ENCODE results near the gene SMYD3.

SMYD3 gene

GRCh38 chr1:246063013-246063616, 444.0 kb downstream of the SMYD3 start:
- H3K79me2 ChIP-seq (ENCODE audit: control insufficient read depth, insufficient read depth, low read length, unreplicated experiment): no peaks in the 10 kb centered on the region
- H3K4me3 ChIP-seq (ENCODE audit: low read depth, low read length): no peak overlapping the region
- H3K27ac ChIP-seq (ENCODE audit: low read depth, low read length): no peak overlapping the region
- no peaks in the 10 kb centered on the region for H3K4me1 ChIP-seq (ENCODE audit: control insufficient read depth, insufficient read depth, low read length, unreplicated experiment)
- no peak overlapping the region for H2AFZ ChIP-seq (ENCODE audit: low read length, unreplicated experiment)
- H3K27me3 ChIP-seq (ENCODE audit: insufficient read depth, low read length): no peaks in the 10 kb centered on the region
- no peaks in the 10 kb centered on the region for H3K36me3 ChIP-seq (ENCODE audit: insufficient read depth, low read length)

DNA sequence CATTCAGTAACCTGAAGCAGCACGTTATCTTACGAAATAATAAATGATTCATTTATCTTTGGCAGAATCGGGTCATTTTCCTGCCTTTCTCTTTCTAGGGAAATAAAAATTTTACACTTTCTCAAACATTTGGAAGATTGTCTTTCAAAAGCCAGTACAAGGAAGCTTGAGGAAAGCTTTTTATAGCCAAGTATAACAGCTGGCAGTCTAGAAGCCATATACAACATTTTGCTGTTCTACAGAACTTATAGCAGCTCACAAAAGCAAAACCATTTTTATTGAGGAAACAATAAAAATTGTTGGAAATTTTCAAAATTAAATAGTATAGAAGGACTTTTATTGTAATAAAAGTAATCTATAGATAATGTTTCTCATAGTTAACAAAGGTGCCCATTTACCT, 448.6 kb downstream of the SMYD3 start:
- Histone ChIP-seq H3K4me3 (ENCODE audit: low read depth, low read length) (no peak overlapping the region), H3K27me3 (ENCODE audit: insufficient read depth, low read length) (no peaks in the 10 kb centered on the region), H3K4me1 (ENCODE audit: control insufficient read depth, insufficient read depth, low read length, unreplicated experiment) (no peaks in the 10 kb centered on the region), H3K27ac (ENCODE audit: low read depth, low read length) (no peak overlapping the region), H3K79me2 (ENCODE audit: control insufficient read depth, insufficient read depth, low read length, unreplicated experiment) (no peaks in the 10 kb centered on the region), H2AFZ (ENCODE audit: low read length, unreplicated experiment) (no peak overlapping the region), H3K36me3 (ENCODE audit: insufficient read depth, low read length) (no peaks in the 10 kb centered on the region)

- H3K4me1 ChIP-seq (ENCODE audit: control insufficient read depth, insufficient read depth, low read length, unreplicated experiment): no peaks in the 10 kb centered on the region
- H3K36me3 ChIP-seq (ENCODE audit: insufficient read depth, low read length): no peaks in the 10 kb centered on the region
- H3K79me2 ChIP-seq (ENCODE audit: control insufficient read depth, insufficient read depth, low read length, unreplicated experiment): no peaks in the 10 kb centered on the region
- no peak overlapping the region for H3K27ac ChIP-seq (ENCODE audit: low read depth, low read length)
- H3K4me3 ChIP-seq (ENCODE audit: low read depth, low read length): no peak overlapping the region
- H3K27me3 ChIP-seq (ENCODE audit: insufficient read depth, low read length): no peaks in the 10 kb centered on the region
- H2AFZ ChIP-seq (ENCODE audit: low read length, unreplicated experiment): no peak overlapping the region
These were observed 454.5 kb downstream of the SMYD3 start for GRCh38 chr1:246052603-246053002.

DNA sequence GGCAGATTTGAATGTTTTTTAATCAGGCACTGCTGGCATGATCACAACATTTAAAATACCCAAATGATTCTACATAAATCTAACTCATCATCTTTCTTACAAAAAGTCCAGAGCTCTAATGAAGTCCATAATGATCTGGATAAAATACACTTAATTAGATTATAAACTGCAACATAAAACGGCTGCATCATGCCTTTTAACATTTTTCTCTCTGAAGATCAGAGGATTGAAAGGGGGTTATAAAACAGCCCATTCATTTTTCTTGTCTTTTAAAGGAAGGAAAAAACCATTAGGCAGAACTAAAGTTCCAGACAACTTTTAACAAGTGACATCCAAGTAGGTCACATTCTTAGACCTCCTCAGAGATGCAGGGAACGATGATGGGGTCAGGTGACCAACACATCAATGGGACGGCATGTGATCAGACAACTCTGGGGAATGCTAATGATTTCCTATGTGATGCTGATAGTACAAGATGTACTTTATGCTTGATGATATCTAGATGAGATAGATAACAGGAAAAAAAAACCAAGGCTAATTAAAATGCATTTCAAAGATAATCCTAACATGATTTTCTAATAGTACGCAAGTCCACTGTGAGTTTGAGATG, 455.1 kb downstream of the SMYD3 start:
- no peak overlapping the region for H2AFZ ChIP-seq (ENCODE audit: low read length, unreplicated experiment)
- H3K27ac ChIP-seq (ENCODE audit: low read depth, low read length): no peak overlapping the region
- H3K79me2 ChIP-seq (ENCODE audit: control insufficient read depth, insufficient read depth, low read length, unreplicated experiment): no peaks in the 10 kb centered on the region
- H3K4me1 ChIP-seq (ENCODE audit: control insufficient read depth, insufficient read depth, low read length, unreplicated experiment): no peaks in the 10 kb centered on the region
- H3K4me3 ChIP-seq (ENCODE audit: low read depth, low read length): no peak overlapping the region
- no peaks in the 10 kb centered on the region for H3K36me3 ChIP-seq (ENCODE audit: insufficient read depth, low read length)
- no peaks in the 10 kb centered on the region for H3K27me3 ChIP-seq (ENCODE audit: insufficient read depth, low read length)

- no peak overlapping the region for H2AFZ ChIP-seq (ENCODE audit: low read length, unreplicated experiment)
- no peaks in the 10 kb centered on the region for H3K36me3 ChIP-seq (ENCODE audit: insufficient read depth, low read length)
- no peaks in the 10 kb centered on the region for H3K79me2 ChIP-seq (ENCODE audit: control insufficient read depth, insufficient read depth, low read length, unreplicated experiment)
- H3K27ac ChIP-seq (ENCODE audit: low read depth, low read length): no peak overlapping the region
- no peaks in the 10 kb centered on the region for H3K27me3 ChIP-seq (ENCODE audit: insufficient read depth, low read length)
- H3K4me3 ChIP-seq (ENCODE audit: low read depth, low read length): no peak overlapping the region
- H3K4me1 ChIP-seq (ENCODE audit: control insufficient read depth, insufficient read depth, low read length, unreplicated experiment): no peaks in the 10 kb centered on the region
These were observed 458.4 kb downstream of the SMYD3 start for GRCh38 chr1:246048693-246049092.

DNA sequence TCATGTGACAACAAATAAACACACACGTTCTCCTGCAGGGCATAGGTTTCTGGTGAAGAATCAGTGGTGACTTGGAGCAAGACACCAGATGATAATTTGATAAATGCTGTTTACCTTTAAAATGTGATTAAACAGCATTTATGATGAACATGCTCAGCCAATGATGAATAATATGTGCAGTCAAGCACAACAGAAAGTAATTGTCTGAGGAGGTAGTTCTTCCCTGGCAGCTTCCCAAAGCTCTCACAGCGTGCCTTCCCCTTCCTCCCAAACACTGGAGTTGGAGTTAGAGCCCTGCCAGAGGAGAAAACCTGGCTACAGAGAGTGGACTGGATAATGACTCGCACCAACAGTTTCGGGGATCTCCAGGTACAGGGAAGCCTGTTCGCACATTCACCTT, 463.5 kb downstream of the SMYD3 start:
- no peaks in the 10 kb centered on the region for H3K36me3 ChIP-seq (ENCODE audit: insufficient read depth, low read length)
- H3K4me3 ChIP-seq (ENCODE audit: low read depth, low read length): no peak overlapping the region
- no peak overlapping the region for H3K27ac ChIP-seq (ENCODE audit: low read depth, low read length)
- no peaks in the 10 kb centered on the region for H3K4me1 ChIP-seq (ENCODE audit: control insufficient read depth, insufficient read depth, low read length, unreplicated experiment)
- H3K79me2 ChIP-seq (ENCODE audit: control insufficient read depth, insufficient read depth, low read length, unreplicated experiment): no peaks in the 10 kb centered on the region
- no peaks in the 10 kb centered on the region for H3K27me3 ChIP-seq (ENCODE audit: insufficient read depth, low read length)
- no peak overlapping the region for H2AFZ ChIP-seq (ENCODE audit: low read length, unreplicated experiment)

DNA sequence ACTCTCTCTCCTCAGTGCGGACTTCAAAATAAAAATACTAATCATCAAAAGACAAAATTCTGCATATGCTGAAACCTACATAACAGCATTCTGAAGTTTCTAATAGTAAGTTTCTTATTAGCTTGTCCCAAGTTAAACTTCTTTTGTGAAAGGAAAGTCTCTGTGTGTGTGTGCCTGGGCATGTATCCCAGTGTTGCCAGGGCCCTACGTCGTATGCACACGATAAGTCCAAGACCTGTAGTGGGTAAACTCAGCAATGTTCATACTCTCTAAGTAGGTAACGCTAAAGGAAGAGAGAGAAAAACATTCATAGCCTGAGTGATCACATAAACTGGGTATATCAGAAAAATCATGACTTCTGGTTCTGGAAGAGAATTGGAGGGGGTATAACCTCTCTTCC, 465.7 kb downstream of the SMYD3 start:
- Histone ChIP-seq H3K36me3 (ENCODE audit: insufficient read depth, low read length) (no peaks in the 10 kb centered on the region), H3K4me3 (ENCODE audit: low read depth, low read length) (no peak overlapping the region), H3K4me1 (ENCODE audit: control insufficient read depth, insufficient read depth, low read length, unreplicated experiment) (no peaks in the 10 kb centered on the region), H3K27me3 (ENCODE audit: insufficient read depth, low read length) (no peaks in the 10 kb centered on the region), H2AFZ (ENCODE audit: low read length, unreplicated experiment) (no peak overlapping the region), H3K27ac (ENCODE audit: low read depth, low read length) (no peak overlapping the region), H3K79me2 (ENCODE audit: control insufficient read depth, insufficient read depth, low read length, unreplicated experiment) (no peaks in the 10 kb centered on the region)

GRCh38 chr1:246040200-246040890, 466.7 kb downstream of the SMYD3 start:
- H2AFZ ChIP-seq (ENCODE audit: low read length, unreplicated experiment): no peak overlapping the region

DNA sequence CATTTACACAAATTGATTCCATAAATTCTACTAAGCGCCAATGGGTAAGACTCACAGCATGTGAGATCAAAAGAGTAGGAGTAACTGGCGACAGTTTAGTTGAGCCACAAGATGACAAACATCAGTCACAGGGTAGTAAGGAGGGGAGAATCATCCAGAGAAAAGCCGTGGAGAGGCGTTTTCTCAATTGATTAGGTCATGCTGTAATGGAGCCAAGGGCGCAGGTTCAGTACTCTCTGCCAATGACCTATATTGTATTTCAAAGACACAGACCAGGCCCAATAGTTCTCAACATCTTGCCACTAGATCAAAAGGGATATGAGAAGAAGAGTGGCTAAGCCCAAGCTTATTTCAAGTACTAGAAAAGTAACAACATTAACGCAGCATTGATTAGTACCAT, 467.5 kb downstream of the SMYD3 start:
- Histone ChIP-seq H3K27ac (ENCODE audit: low read depth, low read length) (no peak overlapping the region), H2AFZ (ENCODE audit: low read length, unreplicated experiment) (no peak overlapping the region), H3K4me1 (ENCODE audit: control insufficient read depth, insufficient read depth, low read length, unreplicated experiment) (no peaks in the 10 kb centered on the region), H3K79me2 (ENCODE audit: control insufficient read depth, insufficient read depth, low read length, unreplicated experiment) (no peaks in the 10 kb centered on the region), H3K4me3 (ENCODE audit: low read depth, low read length) (no peak overlapping the region), H3K27me3 (ENCODE audit: insufficient read depth, low read length) (no peaks in the 10 kb centered on the region), H3K36me3 (ENCODE audit: insufficient read depth, low read length) (no peaks in the 10 kb centered on the region)

More at GRCh38 chr1:246040200-246040890, 466.7 kb downstream of the SMYD3 start:
- Histone ChIP-seq H3K27ac (ENCODE audit: low read depth, low read length) (no peak overlapping the region), H3K36me3 (ENCODE audit: insufficient read depth, low read length) (no peaks in the 10 kb centered on the region), H3K79me2 (ENCODE audit: control insufficient read depth, insufficient read depth, low read length, unreplicated experiment) (no peaks in the 10 kb centered on the region), H3K4me3 (ENCODE audit: low read depth, low read length) (no peak overlapping the region), H3K4me1 (ENCODE audit: control insufficient read depth, insufficient read depth, low read length, unreplicated experiment) (no peaks in the 10 kb centered on the region), H3K27me3 (ENCODE audit: insufficient read depth, low read length) (no peaks in the 10 kb centered on the region)

DNA sequence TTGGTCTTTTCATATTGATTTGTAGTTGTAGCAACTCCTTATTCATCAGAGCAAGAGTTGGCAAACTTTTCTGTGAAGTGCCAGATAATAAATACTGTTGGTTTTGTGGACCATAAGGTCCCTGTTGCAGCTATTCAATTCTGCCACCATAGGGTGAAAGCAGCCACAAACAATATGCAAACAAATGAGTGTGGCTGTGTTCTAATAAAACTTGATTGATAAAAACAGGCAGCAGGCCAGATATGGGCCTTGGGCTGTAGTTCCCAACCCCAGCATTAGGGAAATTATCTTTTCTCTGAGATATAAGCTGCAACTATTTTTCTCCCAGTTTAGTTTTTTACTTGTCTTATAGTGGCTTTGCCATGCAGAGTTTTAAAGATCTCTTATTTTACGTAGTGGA, 469.2 kb downstream of the SMYD3 start:
- no peaks in the 10 kb centered on the region for H3K36me3 ChIP-seq (ENCODE audit: insufficient read depth, low read length)
- no peak overlapping the region for H3K27ac ChIP-seq (ENCODE audit: low read depth, low read length)
- H3K4me1 ChIP-seq (ENCODE audit: control insufficient read depth, insufficient read depth, low read length, unreplicated experiment): no peaks in the 10 kb centered on the region
- no peak overlapping the region for H2AFZ ChIP-seq (ENCODE audit: low read length, unreplicated experiment)
- no peaks in the 10 kb centered on the region for H3K79me2 ChIP-seq (ENCODE audit: control insufficient read depth, insufficient read depth, low read length, unreplicated experiment)
- no peaks in the 10 kb centered on the region for H3K27me3 ChIP-seq (ENCODE audit: insufficient read depth, low read length)
- no peak overlapping the region for H3K4me3 ChIP-seq (ENCODE audit: low read depth, low read length)

- Histone ChIP-seq H3K79me2 (ENCODE audit: control insufficient read depth, insufficient read depth, low read length, unreplicated experiment) (no peaks in the 10 kb centered on the region), H3K36me3 (ENCODE audit: insufficient read depth, low read length) (no peaks in the 10 kb centered on the region), H3K4me1 (ENCODE audit: control insufficient read depth, insufficient read depth, low read length, unreplicated experiment) (no peaks in the 10 kb centered on the region), H3K4me3 (ENCODE audit: low read depth, low read length) (no peak overlapping the region), H3K27ac (ENCODE audit: low read depth, low read length) (no peak overlapping the region), H2AFZ (ENCODE audit: low read length, unreplicated experiment) (no peak overlapping the region), H3K27me3 (ENCODE audit: insufficient read depth, low read length) (no peaks in the 10 kb centered on the region)
These were observed 470.9 kb downstream of the SMYD3 start for GRCh38 chr1:246036175-246036574.
